Measurements from ENCODE around the gene MAP2K2.

The MAP2K2 gene

DNA sequence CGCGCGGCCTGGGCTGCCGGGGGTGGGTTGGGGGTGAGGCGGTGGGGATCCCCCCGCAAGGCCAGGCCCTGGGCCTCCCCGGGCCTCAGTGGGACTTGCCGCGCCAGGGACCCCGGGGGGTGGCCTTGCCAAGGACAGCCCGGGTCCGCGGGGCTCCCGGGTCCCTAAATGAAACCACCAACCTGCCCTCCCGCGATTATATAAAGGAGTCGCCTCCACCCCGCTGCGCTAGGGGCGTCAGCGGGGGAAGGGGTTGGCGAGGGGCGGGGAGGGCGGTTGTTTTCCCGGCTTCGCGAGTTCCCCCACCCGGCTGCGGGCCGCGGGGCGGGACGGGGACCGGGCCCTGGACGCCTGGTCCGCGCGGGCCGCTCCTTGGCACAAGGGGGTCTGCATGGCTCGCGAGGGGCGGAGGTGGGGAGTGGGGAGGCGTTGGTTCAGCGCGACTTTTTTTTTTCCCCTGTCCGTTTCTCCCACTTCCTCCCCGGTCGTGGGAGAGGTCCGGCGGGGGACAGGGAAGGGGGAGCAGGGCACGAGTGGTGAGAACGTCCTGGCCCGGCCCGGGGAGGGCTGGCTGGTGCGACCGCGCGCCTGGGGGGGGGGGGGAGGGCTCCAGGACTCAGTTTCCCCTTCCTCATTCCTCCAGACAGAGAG is 56.4 kb downstream of the MAP2K2 start:
- H2AK5ac ChIP-seq (ENCODE audit: low read length, severe bottlenecking), result no peak overlapping the region
- peak overlapping the region in 1 of 2 experiments; percentile 36 for H3K14ac ChIP-seq (ENCODE audit: low read length in 2 of 2)
- H2BK15ac ChIP-seq (ENCODE audit: low read depth, poor library complexity, severe bottlenecking), result peak overlapping the region; percentile 98
- under 1% methylated on average over 13 of the region's 58 CpGs for WGBS
- no peaks in the 10 kb centered on the region for H3K9me3 ChIP-seq (ENCODE audit: control insufficient read depth, low read length)
- H4K8ac ChIP-seq (ENCODE audit: low read length), result peak overlapping the region; percentile 82
- peak overlapping the region; percentile 67 for H3K9ac ChIP-seq (ENCODE audit: low read length)
- peak overlapping the region; percentile 97 for H2BK120ac ChIP-seq (ENCODE audit: low read depth, low read length)
- H3K4ac ChIP-seq (ENCODE audit: low read depth in 1 of 2, low read length in 2 of 2), result peak overlapping the region; percentile 55 to 62
- H2AFZ ChIP-seq (ENCODE audit: low read depth, low read length), result no peak overlapping the region
- H3K36me3 ChIP-seq (ENCODE audit: control insufficient read depth in 1 of 2, insufficient read depth in 2 of 2, low read depth in 1 of 2, low read length in 2 of 2), result peaks cover 10 to 17% of the 10 kb centered on the region in 2 experiments
- H3K4me2 ChIP-seq (ENCODE audit: low read length, poor library complexity, severe bottlenecking), result peak overlapping the region; percentile 92
- no peaks in the 10 kb centered on the region for H3K27me3 ChIP-seq (ENCODE audit: control insufficient read depth in 1 of 2, insufficient read depth in 1 of 2, low read length in 2 of 2)
- no peak for DNase-seq
- H3K4me1 ChIP-seq (ENCODE audit: control insufficient read depth, insufficient read depth, low read depth, low read length), result peaks cover 19% of the 10 kb centered on the region
- H3K23ac ChIP-seq (ENCODE audit: low read length in 2 of 2), result peak overlapping the region in 1 of 2 experiments; percentile 65
- H2BK5ac ChIP-seq (ENCODE audit: low read depth, low read length, poor library complexity, severe bottlenecking), result no peak overlapping the region
- peak overlapping the region; percentile 67 for H4K91ac ChIP-seq (ENCODE audit: low read length)
- peak overlapping the region; percentile 67 to 92 for H3K18ac ChIP-seq (ENCODE audit: low read depth in 1 of 2, low read length in 2 of 2)
- no peaks in the 10 kb centered on the region for H3K79me1 ChIP-seq (replicated peaks; ENCODE audit: low read length, poor library complexity, severe bottlenecking)
- no peak overlapping the region for H3K27ac ChIP-seq (ENCODE audit: low read length, poor library complexity, severe bottlenecking)
- H3K4me3 ChIP-seq (ENCODE audit: insufficient read depth in 1 of 2, low read depth in 1 of 2, low read length in 2 of 2), result peak overlapping the region; percentile 64 to 87
- peak overlapping the region in 1 of 2 experiments; percentile 54 for H2BK12ac ChIP-seq (ENCODE audit: low read length in 2 of 2)

- Histone ChIP-seq H3K14ac (ENCODE audit: low read length in 2 of 2) (peak within 1 kb of the TSS; percentile 82 to 84), H3K9me3 (ENCODE audit: control insufficient read depth, low read length) (no peaks in the 10 kb centered on the region), H2AK5ac (ENCODE audit: low read length, severe bottlenecking) (no peak within 1 kb of the TSS), H3K4me2 (ENCODE audit: low read length, poor library complexity, severe bottlenecking) (peak within 1 kb of the TSS; percentile 92), H3K27ac (ENCODE audit: low read length, poor library complexity, severe bottlenecking) (no peak within 1 kb of the TSS), H3K27me3 (ENCODE audit: control insufficient read depth in 1 of 2, insufficient read depth in 1 of 2, low read length in 2 of 2) (no peaks in the 10 kb centered on the region), H3K4ac (ENCODE audit: low read depth in 1 of 2, low read length in 2 of 2) (peak within 1 kb of the TSS; percentile 73 to 99), H2BK120ac (ENCODE audit: low read depth, low read length) (peak within 1 kb of the TSS; percentile 97), H4K91ac (ENCODE audit: low read length) (peak within 1 kb of the TSS; percentile 88), H3K18ac (ENCODE audit: low read depth in 1 of 2, low read length in 2 of 2) (peak within 1 kb of the TSS; percentile 97), H3K23ac (ENCODE audit: low read length in 2 of 2) (peak within 1 kb of the TSS in 1 of 2 experiments; percentile 65), H2BK5ac (ENCODE audit: low read depth, low read length, poor library complexity, severe bottlenecking) (no peak within 1 kb of the TSS), H3K4me1 (ENCODE audit: control insufficient read depth, insufficient read depth, low read depth, low read length) (peaks cover 26% of the 10 kb centered on the region), H3K4me3 (ENCODE audit: insufficient read depth in 1 of 2, low read depth in 1 of 2, low read length in 2 of 2) (peak within 1 kb of the TSS; percentile 72 to 87), H2BK12ac (ENCODE audit: low read length in 2 of 2) (peak within 1 kb of the TSS in 1 of 2 experiments; percentile 54), H2BK15ac (ENCODE audit: low read depth, poor library complexity, severe bottlenecking) (peak within 1 kb of the TSS; percentile 98), H3K79me1 (replicated peaks; ENCODE audit: low read length, poor library complexity, severe bottlenecking) (no peaks in the 10 kb centered on the region), H4K8ac (ENCODE audit: low read length) (peak within 1 kb of the TSS; percentile 82), H3K36me3 (ENCODE audit: control insufficient read depth in 1 of 2, insufficient read depth in 2 of 2, low read depth in 1 of 2, low read length in 2 of 2) (peaks cover 15 to 24% of the 10 kb centered on the region in 2 experiments), H3K9ac (ENCODE audit: low read length) (peak within 1 kb of the TSS; percentile 79), H2AFZ (ENCODE audit: low read depth, low read length) (no peak within 1 kb of the TSS)
- under 1% methylated on average over 37 of the region's 85 CpGs for WGBS
- DNase-seq, result peak; percentile 79
Observed at GRCh38 chr19:4066682-4067395, 57.1 kb downstream of the MAP2K2 start, which contains the start of gene ZBTB7A. Gene ZBTB7A (minus strand): TSS chr19:4066899. CDS start chr19:4055232, 11,667 bp downstream.

DNA sequence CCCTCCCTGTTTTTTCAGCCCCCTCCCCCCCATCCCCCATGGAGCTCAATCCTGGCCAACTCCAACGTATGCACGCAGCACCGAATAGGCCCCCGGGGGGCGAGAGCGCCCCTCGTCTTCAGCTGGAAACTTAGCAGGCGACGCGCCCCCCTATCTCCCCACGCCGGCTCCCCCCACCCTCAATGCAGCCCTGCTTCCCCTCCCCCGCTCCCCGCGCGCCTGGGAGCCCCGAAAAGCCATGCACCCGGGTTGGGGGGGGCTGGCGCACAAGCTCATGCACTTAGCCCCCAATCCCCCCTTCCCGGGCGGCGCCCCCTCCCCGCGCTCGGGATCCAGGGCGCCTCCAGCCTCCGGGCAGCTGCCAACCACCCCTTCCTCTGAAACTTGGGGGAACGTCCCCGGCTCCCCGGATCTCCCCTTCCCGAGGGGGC is 57.7 kb downstream of the MAP2K2 start:
- Histone ChIP-seq H2BK15ac (ENCODE audit: low read depth, poor library complexity, severe bottlenecking) (peak overlapping the region; percentile 26), H2BK5ac (ENCODE audit: low read depth, low read length, poor library complexity, severe bottlenecking) (no peak overlapping the region), H3K4ac (ENCODE audit: low read depth in 1 of 2, low read length in 2 of 2) (peak overlapping the region; percentile 73 to 99), H2AFZ (ENCODE audit: low read depth, low read length) (no peak overlapping the region), H3K79me1 (replicated peaks; ENCODE audit: low read length, poor library complexity, severe bottlenecking) (no peaks in the 10 kb centered on the region), H2BK12ac (ENCODE audit: low read length in 2 of 2) (no peak overlapping the region), H3K9ac (ENCODE audit: low read length) (peak overlapping the region; percentile 79), H3K36me3 (ENCODE audit: control insufficient read depth in 1 of 2, insufficient read depth in 2 of 2, low read depth in 1 of 2, low read length in 2 of 2) (peaks cover 19 to 30% of the 10 kb centered on the region in 2 experiments), H3K9me3 (ENCODE audit: control insufficient read depth, low read length) (no peaks in the 10 kb centered on the region), H3K27me3 (ENCODE audit: control insufficient read depth in 1 of 2, insufficient read depth in 1 of 2, low read length in 2 of 2) (no peaks in the 10 kb centered on the region), H3K4me3 (ENCODE audit: insufficient read depth in 1 of 2, low read depth in 1 of 2, low read length in 2 of 2) (peak overlapping the region; percentile 72 to 87), H3K27ac (ENCODE audit: low read length, poor library complexity, severe bottlenecking) (no peak overlapping the region), H4K8ac (ENCODE audit: low read length) (peak overlapping the region; percentile 73), H3K23ac (ENCODE audit: low read length in 2 of 2) (peak overlapping the region in 1 of 2 experiments; percentile 62), H2AK5ac (ENCODE audit: low read length, severe bottlenecking) (no peak overlapping the region), H4K91ac (ENCODE audit: low read length) (peak overlapping the region; percentile 87), H3K4me2 (ENCODE audit: low read length, poor library complexity, severe bottlenecking) (peak overlapping the region; percentile 65), H2BK120ac (ENCODE audit: low read depth, low read length) (peak overlapping the region; percentile 97), H3K18ac (ENCODE audit: low read depth in 1 of 2, low read length in 2 of 2) (peak overlapping the region; percentile 97), H3K14ac (ENCODE audit: low read length in 2 of 2) (peak overlapping the region; percentile 82 to 84), H3K4me1 (ENCODE audit: control insufficient read depth, insufficient read depth, low read depth, low read length) (peaks cover 32% of the 10 kb centered on the region)
- no peak for DNase-seq
- 5% methylated on average over 12 of the region's 31 CpGs for WGBS
